HepG2 (cell line): ENCODE measurements around the gene ITCH. TPM values are rescaled to one million over a fixed set of nuclear protein-coding genes. Genes with fewer than 3 reads are reported as not detected.

Experiments used
- MED13 ChIP-seq: sonication (generic); formaldehyde crosslinking; IDR thresholded peaks from 2 replicates; pipeline ENCODE4 v1.5.0; 2020; ENCODE audit warnings: missing genetic modification reagents
- NFYB ChIP-seq: sonication (generic); formaldehyde crosslinking; IDR thresholded peaks from 2 replicates; pipeline ENCODE4 v1.4.0; 2020; ENCODE audit warnings: missing genetic modification reagents
- SAFB2 ChIP-seq: sonication (generic); formaldehyde crosslinking; IDR thresholded peaks from 2 replicates; pipeline ENCODE4 v1.5.1; 2020; ENCODE audit warnings: missing genetic modification reagents, low read depth, mild to moderate bottlenecking, borderline replicate concordance
- SNAPC2 ChIP-seq: sonication (generic); formaldehyde crosslinking; IDR thresholded peaks from 2 replicates; pipeline ENCODE4 v1.8.1; 2022; ENCODE audit warnings: mild to moderate bottlenecking, missing genetic modification reagents
- TSC22D2 ChIP-seq: sonication (generic); formaldehyde crosslinking; IDR thresholded peaks from 2 replicates; pipeline ENCODE4 v1.5.1; 2020; ENCODE audit warnings: missing genetic modification reagents, mild to moderate bottlenecking, borderline replicate concordance
- YY1 ChIP-seq: IDR thresholded peaks from 2 replicates; pipeline ENCODE4 v1.6.1; 2011; ENCODE audit warnings: low read length, low read depth, moderate library complexity, mild to moderate bottlenecking; ENCODE audit not compliant: insufficient read depth, insufficient replicate concordance
- ZNF629 ChIP-seq: sonication (generic); formaldehyde crosslinking; conservative IDR thresholded peaks from 2 replicates; pipeline ENCODE4 v1.5.0; 2020; ENCODE audit warnings: missing genetic modification reagents
- ZNF761 ChIP-seq: sonication (generic); formaldehyde crosslinking; conservative IDR thresholded peaks from 2 replicates; pipeline ENCODE4 v1.4.0; 2020; ENCODE audit warnings: mild to moderate bottlenecking, missing genetic modification reagents
- ZNF766 ChIP-seq: sonication (generic); formaldehyde crosslinking; IDR thresholded peaks from 2 replicates; pipeline ENCODE4 v1.5.0; 2020; ENCODE audit warnings: missing genetic modification reagents, borderline replicate concordance
- polyA plus RNA-seq, 8 experiments: library from polyadenylated mRNA; depleted of rRNA in 3 of 8; stranded (reverse) in 7 of 8; unstranded in 1 of 8; fragments of >200 nt; fragmentation: Illumina TruSeq in 4 of 8; extraction: Trizol in 4 of 8; gene quantifications; 2 replicates each; pipeline versions ENCODE4 v1.2.1 to v1.2.3, GENCODE V29; 2011 to 2016; ENCODE audit warnings: low read depth in 4 of 8, missing spikeins in 1 of 8, mixed read lengths in 1 of 8; ENCODE audit not compliant: insufficient read depth in 1 of 8
- total RNA-seq, 5 experiments: library from RNA; depleted of rRNA; stranded (reverse); fragments of >200 nt; fragmentation: Illumina TruSeq; extraction: Trizol; gene quantifications; 2 replicates each; pipeline ENCODE4 v1.2.3, GENCODE V29; 2016; ENCODE audit warnings: low read depth in 1 of 5
- TF ChIP-seq, protein P1 (sequence below): sonication (generic); formaldehyde crosslinking; IDR thresholded peaks from 2 replicates; pipeline ENCODE4 v1.5.1; 2020; ENCODE audit warnings: missing genetic modification reagents, mild to moderate bottlenecking, borderline replicate concordance
- TF ChIP-seq, protein P2 (sequence below): sonication (generic); formaldehyde crosslinking; IDR thresholded peaks from 2 replicates; pipeline ENCODE4 v1.5.1; 2020; ENCODE audit warnings: mild to moderate bottlenecking, missing genetic modification reagents, borderline replicate concordance
- TF ChIP-seq, protein P3 (sequence below): sonication (generic); formaldehyde crosslinking; IDR thresholded peaks from 2 replicates; pipeline ENCODE4 v1.5.1; 2020; ENCODE audit warnings: mild to moderate bottlenecking, missing genetic modification reagents, moderate library complexity
- TF ChIP-seq, protein P4 (sequence below): sonication (generic); formaldehyde crosslinking; IDR thresholded peaks from 2 replicates; pipeline ENCODE4 v1.8.0; 2022; ENCODE audit warnings: missing genetic modification reagents, mild to moderate bottlenecking, inconsistent platforms, borderline replicate concordance
- TF ChIP-seq, protein P5 (sequence below): sonication (generic); formaldehyde crosslinking; conservative IDR thresholded peaks from 2 replicates; pipeline ENCODE4 v1.4.0; 2020; ENCODE audit warnings: missing genetic modification reagents
- TF ChIP-seq, protein P6 (sequence below): sonication (generic); formaldehyde crosslinking; IDR thresholded peaks from 2 replicates; pipeline ENCODE4 v1.4.0; 2020; ENCODE audit warnings: missing genetic modification reagents

ITCH gene
- total and polyA plus RNA-seq, 2 of the 13 experiments (the other 11 are each of a cell fraction or from before 2014, with no cell fraction given): 20.5 to 112 TPM

DNA sequence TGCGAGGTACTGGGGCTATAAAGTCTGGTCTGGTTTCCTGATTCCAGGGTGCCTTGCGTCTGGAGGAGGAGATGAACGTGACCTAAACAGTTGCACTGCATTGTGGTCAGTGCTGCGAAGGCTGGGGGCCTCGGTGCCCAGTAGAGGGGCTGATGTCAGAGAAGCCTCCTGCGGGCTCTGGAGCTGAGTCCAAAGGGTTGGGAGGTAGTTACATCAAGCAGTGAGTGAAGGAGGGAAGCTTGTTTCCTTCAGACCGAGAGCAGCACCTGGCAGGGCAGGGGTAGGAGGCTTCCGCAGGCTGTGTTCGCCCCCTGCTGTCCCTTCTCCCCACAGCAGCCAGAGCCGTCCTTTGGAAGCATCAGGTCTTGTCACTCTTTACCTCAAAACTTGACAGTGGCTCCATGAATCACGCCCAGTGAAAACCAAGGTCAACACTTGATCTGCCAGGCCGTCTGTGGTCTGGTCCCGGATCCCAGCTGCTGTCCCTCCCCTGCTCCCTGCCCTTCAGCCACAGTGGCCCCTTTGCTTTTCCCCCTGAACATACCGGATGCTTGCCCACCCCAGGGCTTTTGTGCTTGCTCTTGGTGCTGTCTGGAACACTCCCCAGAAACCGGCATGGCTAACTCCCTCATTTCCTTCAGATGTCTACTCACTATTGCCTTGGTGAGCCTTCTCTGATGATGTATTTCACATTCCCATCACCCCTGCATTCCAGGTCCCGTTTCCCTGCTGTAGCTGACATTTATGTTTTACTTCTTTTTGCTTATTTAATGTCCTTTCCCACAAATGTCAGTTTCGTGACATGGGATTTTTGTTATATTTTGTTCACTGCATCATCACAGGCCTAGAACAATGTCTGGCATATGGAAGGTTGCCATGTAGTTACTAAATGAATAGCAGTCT, 160.1 kb downstream of the ITCH start (continued):
- TF ChIP-seq, protein P1, sequence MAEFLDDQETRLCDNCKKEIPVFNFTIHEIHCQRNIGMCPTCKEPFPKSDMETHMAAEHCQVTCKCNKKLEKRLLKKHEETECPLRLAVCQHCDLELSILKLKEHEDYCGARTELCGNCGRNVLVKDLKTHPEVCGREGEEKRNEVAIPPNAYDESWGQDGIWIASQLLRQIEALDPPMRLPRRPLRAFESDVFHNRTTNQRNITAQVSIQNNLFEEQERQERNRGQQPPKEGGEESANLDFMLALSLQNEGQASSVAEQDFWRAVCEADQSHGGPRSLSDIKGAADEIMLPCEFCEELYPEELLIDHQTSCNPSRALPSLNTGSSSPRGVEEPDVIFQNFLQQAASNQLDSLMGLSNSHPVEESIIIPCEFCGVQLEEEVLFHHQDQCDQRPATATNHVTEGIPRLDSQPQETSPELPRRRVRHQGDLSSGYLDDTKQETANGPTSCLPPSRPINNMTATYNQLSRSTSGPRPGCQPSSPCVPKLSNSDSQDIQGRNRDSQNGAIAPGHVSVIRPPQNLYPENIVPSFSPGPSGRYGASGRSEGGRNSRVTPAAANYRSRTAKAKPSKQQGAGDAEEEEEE: 0 out of 2 replicates have a peak, but pooled peaks have one; percentile 52
- TF ChIP-seq SAFB2 (0 out of 2 replicates have a peak, but pooled peaks have one; percentile 48), ZNF766 (no peak), TSC22D2 (no peak), NFYB (no peak), MED13 (no peak), YY1 (peak; percentile 47), ZNF629 (CRISPR knock-in tag) (no peak), SNAPC2 (CRISPR knock-in tag) (no peak), ZNF761 (CRISPR knock-in tag) (no peak)
- TF ChIP-seq, protein P2, sequence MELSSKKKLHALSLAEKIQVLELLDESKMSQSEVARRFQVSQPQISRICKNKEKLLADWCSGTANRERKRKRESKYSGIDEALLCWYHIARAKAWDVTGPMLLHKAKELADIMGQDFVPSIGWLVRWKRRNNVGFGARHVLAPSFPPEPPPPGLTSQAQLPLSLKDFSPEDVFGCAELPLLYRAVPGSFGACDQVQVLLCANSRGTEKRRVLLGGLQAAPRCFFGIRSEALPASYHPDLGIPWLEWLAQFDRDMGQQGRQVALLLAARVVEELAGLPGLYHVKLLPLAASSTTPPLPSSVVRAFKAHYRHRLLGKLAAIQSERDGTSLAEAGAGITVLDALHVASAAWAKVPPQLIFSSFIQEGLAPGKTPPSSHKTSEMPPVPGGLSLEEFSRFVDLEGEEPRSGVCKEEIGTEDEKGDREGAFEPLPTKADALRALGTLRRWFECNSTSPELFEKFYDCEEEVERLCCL (CRISPR knock-in tag): 0 out of 2 replicates have a peak, but pooled peaks have one; percentile 50
- TF ChIP-seq, protein P3, sequence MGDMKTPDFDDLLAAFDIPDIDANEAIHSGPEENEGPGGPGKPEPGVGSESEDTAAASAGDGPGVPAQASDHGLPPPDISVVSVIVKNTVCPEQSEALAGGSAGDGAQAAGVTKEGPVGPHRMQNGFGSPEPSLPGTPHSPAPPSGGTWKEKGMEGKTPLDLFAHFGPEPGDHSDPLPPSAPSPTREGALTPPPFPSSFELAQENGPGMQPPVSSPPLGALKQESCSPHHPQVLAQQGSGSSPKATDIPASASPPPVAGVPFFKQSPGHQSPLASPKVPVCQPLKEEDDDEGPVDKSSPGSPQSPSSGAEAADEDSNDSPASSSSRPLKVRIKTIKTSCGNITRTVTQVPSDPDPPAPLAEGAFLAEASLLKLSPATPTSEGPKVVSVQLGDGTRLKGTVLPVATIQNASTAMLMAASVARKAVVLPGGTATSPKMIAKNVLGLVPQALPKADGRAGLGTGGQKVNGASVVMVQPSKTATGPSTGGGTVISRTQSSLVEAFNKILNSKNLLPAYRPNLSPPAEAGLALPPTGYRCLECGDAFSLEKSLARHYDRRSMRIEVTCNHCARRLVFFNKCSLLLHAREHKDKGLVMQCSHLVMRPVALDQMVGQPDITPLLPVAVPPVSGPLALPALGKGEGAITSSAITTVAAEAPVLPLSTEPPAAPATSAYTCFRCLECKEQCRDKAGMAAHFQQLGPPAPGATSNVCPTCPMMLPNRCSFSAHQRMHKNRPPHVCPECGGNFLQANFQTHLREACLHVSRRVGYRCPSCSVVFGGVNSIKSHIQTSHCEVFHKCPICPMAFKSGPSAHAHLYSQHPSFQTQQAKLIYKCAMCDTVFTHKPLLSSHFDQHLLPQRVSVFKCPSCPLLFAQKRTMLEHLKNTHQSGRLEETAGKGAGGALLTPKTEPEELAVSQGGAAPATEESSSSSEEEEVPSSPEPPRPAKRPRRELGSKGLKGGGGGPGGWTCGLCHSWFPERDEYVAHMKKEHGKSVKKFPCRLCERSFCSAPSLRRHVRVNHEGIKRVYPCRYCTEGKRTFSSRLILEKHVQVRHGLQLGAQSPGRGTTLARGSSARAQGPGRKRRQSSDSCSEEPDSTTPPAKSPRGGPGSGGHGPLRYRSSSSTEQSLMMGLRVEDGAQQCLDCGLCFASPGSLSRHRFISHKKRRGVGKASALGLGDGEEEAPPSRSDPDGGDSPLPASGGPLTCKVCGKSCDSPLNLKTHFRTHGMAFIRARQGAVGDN: peak; percentile 87
- TF ChIP-seq, protein P4, sequence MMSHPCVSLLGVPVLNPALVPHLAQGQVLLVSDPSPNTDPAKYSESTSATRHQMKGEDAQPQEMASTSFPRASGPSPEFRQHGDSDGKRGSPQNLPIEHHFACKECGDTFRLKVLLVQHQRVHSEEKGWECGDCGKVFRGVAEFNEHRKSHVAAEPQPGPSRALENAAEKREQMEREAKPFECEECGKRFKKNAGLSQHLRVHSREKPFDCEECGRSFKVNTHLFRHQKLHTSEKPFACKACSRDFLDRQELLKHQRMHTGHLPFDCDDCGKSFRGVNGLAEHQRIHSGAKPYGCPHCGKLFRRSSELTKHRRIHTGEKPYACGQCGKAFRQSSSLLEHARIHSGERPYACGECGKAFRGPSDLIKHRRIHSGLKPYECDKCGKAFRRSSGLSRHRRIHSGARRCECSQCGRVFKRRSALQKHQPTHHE (CRISPR knock-in tag): no peak
- TF ChIP-seq, protein P5, sequence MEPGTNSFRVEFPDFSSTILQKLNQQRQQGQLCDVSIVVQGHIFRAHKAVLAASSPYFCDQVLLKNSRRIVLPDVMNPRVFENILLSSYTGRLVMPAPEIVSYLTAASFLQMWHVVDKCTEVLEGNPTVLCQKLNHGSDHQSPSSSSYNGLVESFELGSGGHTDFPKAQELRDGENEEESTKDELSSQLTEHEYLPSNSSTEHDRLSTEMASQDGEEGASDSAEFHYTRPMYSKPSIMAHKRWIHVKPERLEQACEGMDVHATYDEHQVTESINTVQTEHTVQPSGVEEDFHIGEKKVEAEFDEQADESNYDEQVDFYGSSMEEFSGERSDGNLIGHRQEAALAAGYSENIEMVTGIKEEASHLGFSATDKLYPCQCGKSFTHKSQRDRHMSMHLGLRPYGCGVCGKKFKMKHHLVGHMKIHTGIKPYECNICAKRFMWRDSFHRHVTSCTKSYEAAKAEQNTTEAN (CRISPR knock-in tag): no peak
- TF ChIP-seq, protein P6, sequence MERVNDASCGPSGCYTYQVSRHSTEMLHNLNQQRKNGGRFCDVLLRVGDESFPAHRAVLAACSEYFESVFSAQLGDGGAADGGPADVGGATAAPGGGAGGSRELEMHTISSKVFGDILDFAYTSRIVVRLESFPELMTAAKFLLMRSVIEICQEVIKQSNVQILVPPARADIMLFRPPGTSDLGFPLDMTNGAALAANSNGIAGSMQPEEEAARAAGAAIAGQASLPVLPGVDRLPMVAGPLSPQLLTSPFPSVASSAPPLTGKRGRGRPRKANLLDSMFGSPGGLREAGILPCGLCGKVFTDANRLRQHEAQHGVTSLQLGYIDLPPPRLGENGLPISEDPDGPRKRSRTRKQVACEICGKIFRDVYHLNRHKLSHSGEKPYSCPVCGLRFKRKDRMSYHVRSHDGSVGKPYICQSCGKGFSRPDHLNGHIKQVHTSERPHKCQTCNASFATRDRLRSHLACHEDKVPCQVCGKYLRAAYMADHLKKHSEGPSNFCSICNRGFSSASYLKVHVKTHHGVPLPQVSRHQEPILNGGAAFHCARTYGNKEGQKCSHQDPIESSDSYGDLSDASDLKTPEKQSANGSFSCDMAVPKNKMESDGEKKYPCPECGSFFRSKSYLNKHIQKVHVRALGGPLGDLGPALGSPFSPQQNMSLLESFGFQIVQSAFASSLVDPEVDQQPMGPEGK (CRISPR knock-in tag): no peak; the same call in 1 of the 2 replicates
